Endodermal cell (in vitro differentiated cells): ENCODE results near the gene FNDC5. TPM values are rescaled to one million over a fixed set of nuclear protein-coding genes. Genes with fewer than 3 reads are reported as not detected.

Experiments used
- DNase-seq: peaks from one replicate; pipeline ENCODE4 v3.0.0-alpha.2; 2017
- H3K27ac ChIP-seq: 2 replicates; pipeline ENCODE4 v1.5.1; 2013; ENCODE audit warnings: mild to moderate bottlenecking, low read depth, low read length, moderate library complexity
- H3K27me3 ChIP-seq: 2 replicates; pipeline ENCODE4 v1.6.1; 2013; ENCODE audit warnings: mild to moderate bottlenecking, low read length, moderate library complexity; ENCODE audit not compliant: insufficient read depth, control insufficient read depth, poor library complexity, severe bottlenecking
- H3K36me3 ChIP-seq: 2 replicates; pipeline ENCODE4 v1.7.0; 2013; ENCODE audit warnings: mild to moderate bottlenecking, low read length, moderate library complexity; ENCODE audit not compliant: control insufficient read depth, insufficient read depth
- H3K4me1 ChIP-seq: one replicate; pipeline ENCODE4 v1.7.0; 2013; ENCODE audit warnings: low read length; ENCODE audit not compliant: control insufficient read depth, insufficient read depth
- H3K4me3 ChIP-seq: 2 replicates; pipeline ENCODE4 v1.5.1; 2013; ENCODE audit warnings: mild to moderate bottlenecking, low read length, moderate library complexity
- H3K9ac ChIP-seq: 2 replicates; pipeline ENCODE4 v1.6.1; 2013; ENCODE audit warnings: mild to moderate bottlenecking, low read length, moderate library complexity; ENCODE audit not compliant: poor library complexity, severe bottlenecking; ENCODE audit errors: extremely low read depth
- H3K9me3 ChIP-seq: 2 replicates; pipeline ENCODE4 v1.6.1; 2013; ENCODE audit warnings: mild to moderate bottlenecking, low read length, moderate library complexity; ENCODE audit not compliant: control insufficient read depth
- H3K27ac Mint-ChIP-seq: 2 replicates; pipeline ENCODE4 v1.8.0; 2020; ENCODE audit warnings: mixed read lengths
- H3K27me3 Mint-ChIP-seq: 2 replicates; pipeline ENCODE4 v1.8.0; 2021; ENCODE audit warnings: mild to moderate bottlenecking, mixed read lengths; ENCODE audit not compliant: insufficient read depth
- H3K36me3 Mint-ChIP-seq: 2 replicates; pipeline ENCODE4 v1.8.0; 2020; ENCODE audit warnings: low read depth, mixed read lengths
- H3K4me1 Mint-ChIP-seq: 2 replicates; pipeline ENCODE4 v1.8.0; 2020; ENCODE audit warnings: mixed read lengths
- H3K4me3 Mint-ChIP-seq: 2 replicates; pipeline ENCODE4 v1.8.0; 2020; ENCODE audit warnings: mild to moderate bottlenecking, moderate library complexity, mixed read lengths
- H3K9me3 Mint-ChIP-seq: 2 replicates; pipeline ENCODE4 v1.8.0; 2020; ENCODE audit warnings: mild to moderate bottlenecking, mixed read lengths
- CTCF ChIP-seq: fragments of 200-600 bp; sonication (generic); conservative IDR thresholded peaks from 2 replicates; pipeline ENCODE4 v1.5.0; 2021; ENCODE audit warnings: antibody characterized with exemption, mild to moderate bottlenecking
- WGBS, 2 experiments: methylation state at CpG; one replicate each; pipeline versions ENCODE4 v1.1.5 to v1.1.7; 2013; ENCODE audit warnings: missing lambda C conversion rate in 2 of 2, mixed read lengths in 1 of 2; ENCODE audit not compliant: insufficient coverage in 1 of 2, insufficient read length in 1 of 2; 5-methylcytosine and 5-hydroxymethylcytosine counted together
- total RNA-seq, 2 donors: library from RNA; stranded (reverse); fragmentation: NEBNext Ultra II Directional in 1 of 2; extraction: Animal tissue kit (Norgen Biotek cat#: 25700) in 1 of 2; gene quantifications; 2 replicates in 1 of 2; 3 replicates in 1 of 2; pipeline ENCODE4 v1.2.1, GENCODE V29; 2021

FNDC5 gene
- total RNA-seq, 2 donors from 2014 or later, result 6.0 to 7.2 TPM

DNA sequence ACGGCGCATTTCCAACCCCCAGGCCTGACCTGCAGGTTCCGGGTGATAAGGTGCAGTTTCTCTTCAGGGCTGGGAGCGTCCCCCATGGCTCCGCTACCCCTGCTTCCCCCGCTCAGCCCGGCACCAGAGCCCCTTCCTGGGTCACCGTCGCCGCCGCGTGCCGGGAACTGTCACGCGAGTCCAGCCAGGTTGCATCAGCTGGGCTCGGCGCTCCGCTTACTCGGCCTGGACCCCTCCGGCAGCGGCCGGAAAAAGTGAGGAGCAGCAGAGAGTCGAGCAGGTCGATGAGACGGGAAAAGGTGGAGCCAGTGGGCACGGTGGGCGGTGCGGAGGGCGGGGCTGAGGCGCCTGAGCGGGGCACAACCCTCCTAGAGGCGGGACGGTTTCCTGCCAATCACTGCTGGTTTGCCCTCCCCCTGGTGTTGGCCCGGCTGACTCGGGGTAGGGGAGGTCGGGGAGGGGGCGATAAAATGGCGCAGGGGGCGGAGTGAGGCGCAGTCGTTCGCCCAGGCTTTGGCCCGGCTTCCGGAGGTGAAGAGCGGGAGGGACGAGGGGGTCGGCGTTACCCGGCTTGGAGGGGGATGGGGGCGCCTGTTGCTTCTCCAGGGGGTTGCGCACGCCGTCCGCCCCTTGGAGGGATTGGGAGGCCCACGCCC is 53.4 kb downstream of the FNDC5 start, which contains the start of the genes S100PBP and YARS1:
TSS of gene S100PBP (plus strand) at position 495 of the 656 bp plus-strand sequence. CDS start 8,447 bp downstream, outside the sequence.
TSS of gene YARS1 (minus strand) at position 200 of the 656 bp plus-strand sequence. CDS start at position 86, 114 bp downstream.
- no peak for TF ChIP-seq CTCF
- Histone ChIP-seq H3K27me3 (no peaks in the 10 kb centered on the region), H3K27ac (peak within 1 kb of the TSS; percentile 94), H3K4me1 (peaks cover 3% of the 10 kb centered on the region), H3K36me3 (peaks cover 29% of the 10 kb centered on the region), H3K9ac (peak within 1 kb of the TSS; percentile 96), H3K4me3 (peak within 1 kb of the TSS; percentile 100), H3K9me3 (peaks cover 8% of the 10 kb centered on the region)
- 0% methylated on average over 13 to 55 of the region's 55 CpGs for WGBS, 2 experiments
- DNase-seq, result peak; percentile 100
- Mint-ChIP-seq H3K9me3 (peaks cover 2% of the 10 kb centered on the region), H3K4me3 (peak within 1 kb of the TSS; percentile 93), H3K27me3 (no peaks in the 10 kb centered on the region), H3K36me3 (peaks cover 33% of the 10 kb centered on the region), H3K27ac (peak within 1 kb of the TSS; percentile 98), H3K4me1 (peaks cover 24% of the 10 kb centered on the region)

DNA sequence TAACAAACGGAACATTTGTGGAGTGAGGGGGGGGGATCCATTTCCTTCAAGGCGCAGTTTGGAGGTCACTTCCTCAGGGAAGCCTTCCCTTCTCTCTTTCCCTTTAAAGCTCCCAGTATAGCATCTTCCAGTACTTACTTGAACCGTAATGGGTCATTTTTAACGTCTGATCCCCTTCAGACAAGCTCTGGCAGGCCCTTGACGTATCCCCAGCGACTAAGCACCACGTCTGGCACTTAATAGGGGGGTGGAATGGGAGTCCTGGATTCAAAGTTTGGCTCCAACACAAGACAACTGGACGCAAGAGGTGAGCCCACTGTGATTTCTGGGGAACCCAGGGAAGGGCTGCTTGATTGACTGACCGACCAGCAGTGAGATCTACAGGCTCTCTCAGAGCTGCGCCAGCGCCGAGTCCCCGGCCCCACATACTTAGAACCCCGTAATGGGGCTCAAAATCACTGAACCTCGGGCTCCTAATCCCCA is 54.0 kb downstream of the FNDC5 start:
- Mint-ChIP-seq H3K27ac (peak overlapping the region; percentile 98), H3K9me3 (peaks cover 2% of the 10 kb centered on the region), H3K4me3 (peak overlapping the region; percentile 93), H3K27me3 (no peaks in the 10 kb centered on the region), H3K36me3 (peaks cover 37% of the 10 kb centered on the region), H3K4me1 (peaks cover 28% of the 10 kb centered on the region)
- 0% methylated on average over 5 to 14 of the region's 15 CpGs for WGBS, 2 experiments
- H3K4me3 ChIP-seq, result peak overlapping the region; percentile 100
- DNase-seq, result no peak
- H3K27me3 ChIP-seq, result no peaks in the 10 kb centered on the region
- H3K9me3 ChIP-seq, result peaks cover 8% of the 10 kb centered on the region
- peaks cover 34% of the 10 kb centered on the region for H3K36me3 ChIP-seq
- no peak for TF ChIP-seq CTCF
- H3K27ac ChIP-seq, result peak overlapping the region; percentile 91
- peaks cover 7% of the 10 kb centered on the region for H3K4me1 ChIP-seq
- peak overlapping the region; percentile 96 for H3K9ac ChIP-seq

DNA sequence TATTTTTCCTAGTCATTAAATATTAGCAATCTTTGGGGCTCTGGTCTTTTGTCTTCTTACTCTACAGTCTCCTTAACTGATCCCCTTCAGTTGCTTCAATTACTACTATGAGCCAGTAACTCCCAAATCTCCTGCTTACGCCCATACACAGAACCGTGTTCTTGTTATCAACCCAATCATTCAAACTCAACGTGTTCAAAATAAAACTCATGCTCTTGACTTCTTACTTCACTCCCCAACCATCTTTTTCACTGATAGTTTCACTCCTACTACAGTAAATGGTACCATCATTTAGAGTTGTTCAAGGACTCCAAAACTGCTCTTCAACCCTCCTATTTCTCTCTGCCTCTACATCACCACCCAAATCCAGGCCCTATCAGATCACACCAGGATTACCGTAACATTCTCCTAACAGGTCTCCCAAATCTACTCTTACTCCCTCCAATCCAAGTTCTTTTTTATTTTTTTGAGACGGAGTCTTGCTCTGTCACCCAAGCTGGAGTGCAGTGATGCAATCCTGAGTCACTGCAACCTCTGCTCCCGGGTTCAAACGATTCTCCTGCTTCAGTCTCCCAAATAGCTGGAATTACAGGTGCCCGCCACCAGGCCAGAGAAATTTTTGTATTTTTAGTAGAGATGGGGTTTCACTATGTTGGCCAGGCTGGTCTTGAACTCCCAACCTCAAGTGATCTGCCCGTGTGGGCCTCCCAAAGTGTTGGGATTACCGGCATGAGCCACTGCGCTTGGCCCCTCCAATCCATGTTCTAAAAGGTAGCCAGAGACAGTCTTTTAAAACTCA is 56.6 kb downstream of the FNDC5 start:
- H3K36me3 Mint-ChIP-seq, result peaks cover 60% of the 10 kb centered on the region
- H3K4me1 Mint-ChIP-seq, result peaks cover 44% of the 10 kb centered on the region

More for the DNA sequence above, 56.6 kb downstream of the FNDC5 start:
- no peaks in the 10 kb centered on the region for H3K27me3 Mint-ChIP-seq
- Histone ChIP-seq H3K9me3 (peaks cover 13% of the 10 kb centered on the region), H3K36me3 (peaks cover 55% of the 10 kb centered on the region), H3K27ac (no peak overlapping the region), H3K4me1 (peaks cover 7% of the 10 kb centered on the region), H3K4me3 (peak overlapping the region; percentile 100), H3K27me3 (no peaks in the 10 kb centered on the region), H3K9ac (no peak overlapping the region)
- TF ChIP-seq CTCF, result no peak
- 86 to 93% methylated on average over 10 to 11 of the region's 11 CpGs for WGBS, 2 experiments
- H3K9me3 Mint-ChIP-seq, result peaks cover 2% of the 10 kb centered on the region
- no peak overlapping the region for H3K4me3 Mint-ChIP-seq
- peak overlapping the region; percentile 2 for H3K27ac Mint-ChIP-seq
- no peak for DNase-seq

Other genes starting within 250 kb of the FNDC5 start
- gene ZBTB8OS, start 220.4 kb downstream of the FNDC5 start, total RNA-seq, result 10 to 100 TPM; 85.1 to 99.4 TPM
- 100 to 1,000 TPM; 521 to 678 TPM for gene RBBP4, start 219.7 kb downstream of the FNDC5 start, total RNA-seq
- gene SYNC, start 168.1 kb downstream of the FNDC5 start, total RNA-seq, result under 1 TPM in 1 of 2 donors, not detected in 1; 0.18 TPM
- gene YARS1, start 53.6 kb downstream of the FNDC5 start, total RNA-seq, result 100 to 1,000 TPM; 141 to 154 TPM
- gene S100PBP, start 53.3 kb downstream of the FNDC5 start, total RNA-seq, result 100 to 1,000 TPM in 1 of 2 donors, 10 to 100 TPM in 1; 91.4 to 112 TPM
- 1 to 10 TPM in 1 of 2 donors, not detected in 1; 1.2 TPM for gene HPCA, start 15.6 kb upstream of the FNDC5 start, total RNA-seq
- 10 to 100 TPM in 1 of 2 donors, 1 to 10 TPM in 1; 8.6 to 12.3 TPM for gene TMEM54, start 30.5 kb upstream of the FNDC5 start, total RNA-seq
- 10 to 100 TPM; 17.8 TPM for gene RNF19B, start 93.9 kb upstream of the FNDC5 start, total RNA-seq
- gene AK2, start 166.0 kb upstream of the FNDC5 start, total RNA-seq, result 100 to 1,000 TPM; 114 to 118 TPM
- gene AZIN2, start 210.2 kb upstream of the FNDC5 start, total RNA-seq, result 1 to 10 TPM; 1.7 to 3.0 TPM